OCI-LY1 (cell line): Measurements from ENCODE around the gene RAB39B.

ENCODE experiments used
- EZH2 ChIP-seq: fragments of 200-600 bp; sonication (generic), shearing (Covaris generic); IDR thresholded peaks from 2 replicates; pipeline ENCODE4 v1.8.0; 2017; ENCODE audit warnings: borderline replicate concordance, mixed run types, mild to moderate bottlenecking, antibody characterized with exemption, low read length, moderate library complexity, mixed read lengths
- TF ChIP-seq, protein P1 (sequence below): fragments of 200-600 bp; sonication (generic), shearing (Covaris generic); IDR thresholded peaks from 2 replicates; pipeline ENCODE4 v1.5.1; 2017; ENCODE audit warnings: mild to moderate bottlenecking, antibody characterized with exemption, low read length, moderate library complexity, mixed read lengths

DNA sequence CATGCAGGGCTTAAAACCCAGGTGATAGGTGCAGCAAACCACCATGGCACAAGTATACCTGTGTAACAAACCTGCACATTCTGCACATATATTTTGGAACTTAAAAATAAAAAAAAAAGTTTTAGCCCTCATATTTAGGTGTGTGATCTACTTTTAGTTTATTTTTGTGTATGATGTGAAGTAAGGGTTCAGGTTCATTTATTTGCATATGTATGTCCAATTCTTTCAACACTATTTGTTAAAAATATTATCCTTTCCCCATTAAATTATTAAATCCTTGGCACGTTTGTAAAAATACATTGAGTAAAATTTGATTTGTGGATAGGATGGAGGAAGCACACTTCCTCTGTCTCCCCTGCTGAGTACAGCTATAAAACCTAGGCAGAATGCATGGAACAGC is 12.9 kb downstream of the RAB39B start:
- TF ChIP-seq, protein P1, sequence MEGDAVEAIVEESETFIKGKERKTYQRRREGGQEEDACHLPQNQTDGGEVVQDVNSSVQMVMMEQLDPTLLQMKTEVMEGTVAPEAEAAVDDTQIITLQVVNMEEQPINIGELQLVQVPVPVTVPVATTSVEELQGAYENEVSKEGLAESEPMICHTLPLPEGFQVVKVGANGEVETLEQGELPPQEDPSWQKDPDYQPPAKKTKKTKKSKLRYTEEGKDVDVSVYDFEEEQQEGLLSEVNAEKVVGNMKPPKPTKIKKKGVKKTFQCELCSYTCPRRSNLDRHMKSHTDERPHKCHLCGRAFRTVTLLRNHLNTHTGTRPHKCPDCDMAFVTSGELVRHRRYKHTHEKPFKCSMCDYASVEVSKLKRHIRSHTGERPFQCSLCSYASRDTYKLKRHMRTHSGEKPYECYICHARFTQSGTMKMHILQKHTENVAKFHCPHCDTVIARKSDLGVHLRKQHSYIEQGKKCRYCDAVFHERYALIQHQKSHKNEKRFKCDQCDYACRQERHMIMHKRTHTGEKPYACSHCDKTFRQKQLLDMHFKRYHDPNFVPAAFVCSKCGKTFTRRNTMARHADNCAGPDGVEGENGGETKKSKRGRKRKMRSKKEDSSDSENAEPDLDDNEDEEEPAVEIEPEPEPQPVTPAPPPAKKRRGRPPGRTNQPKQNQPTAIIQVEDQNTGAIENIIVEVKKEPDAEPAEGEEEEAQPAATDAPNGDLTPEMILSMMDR, result no peak
- TF ChIP-seq EZH2, result no peak
